HepG2 (cell line): ENCODE results near the gene SLC35B2. TPM values are rescaled to one million over a fixed set of nuclear protein-coding genes. Genes with fewer than 3 reads are reported as not detected.

ENCODE experiments used
- TCF7 ChIP-seq: sonication (generic); IDR thresholded peaks from 2 replicates; pipeline ENCODE4 v1.6.1; 2016; ENCODE audit warnings: antibody characterized with exemption, low read depth
- ZKSCAN8 ChIP-seq: IDR thresholded peaks from 2 replicates; pipeline ENCODE4 v1.6.1; 2016; ENCODE audit warnings: borderline replicate concordance, missing genetic modification reagents, missing compliant biosample characterization
- ZNF44 ChIP-seq: sonication (generic); formaldehyde crosslinking; IDR thresholded peaks from 2 replicates; pipeline ENCODE4 v1.5.1; 2020; ENCODE audit warnings: mild to moderate bottlenecking, missing genetic modification reagents
- polyA plus RNA-seq, 8 experiments: library from polyadenylated mRNA; depleted of rRNA in 3 of 8; stranded (reverse) in 7 of 8; unstranded in 1 of 8; fragments of >200 nt; fragmentation: Illumina TruSeq in 4 of 8; extraction: Trizol in 4 of 8; gene quantifications; 2 replicates each; pipeline versions ENCODE4 v1.2.1 to v1.2.3, GENCODE V29; 2011 to 2016; ENCODE audit warnings: low read depth in 4 of 8, missing spikeins in 1 of 8, mixed read lengths in 1 of 8; ENCODE audit not compliant: insufficient read depth in 1 of 8
- total RNA-seq, 5 experiments: library from RNA; depleted of rRNA; stranded (reverse); fragments of >200 nt; fragmentation: Illumina TruSeq; extraction: Trizol; gene quantifications; 2 replicates each; pipeline ENCODE4 v1.2.3, GENCODE V29; 2016; ENCODE audit warnings: low read depth in 1 of 5
- TF ChIP-seq, protein P1 (sequence below): sonication (generic); formaldehyde crosslinking; IDR thresholded peaks from 2 replicates; pipeline ENCODE4 v1.5.0; 2020; ENCODE audit warnings: mild to moderate bottlenecking, missing genetic modification reagents, borderline replicate concordance

Gene SLC35B2
- total and polyA plus RNA-seq, 2 of the 13 experiments (the other 11 are each of a cell fraction or from before 2014, with no cell fraction given): 61.1 to 148 TPM

DNA sequence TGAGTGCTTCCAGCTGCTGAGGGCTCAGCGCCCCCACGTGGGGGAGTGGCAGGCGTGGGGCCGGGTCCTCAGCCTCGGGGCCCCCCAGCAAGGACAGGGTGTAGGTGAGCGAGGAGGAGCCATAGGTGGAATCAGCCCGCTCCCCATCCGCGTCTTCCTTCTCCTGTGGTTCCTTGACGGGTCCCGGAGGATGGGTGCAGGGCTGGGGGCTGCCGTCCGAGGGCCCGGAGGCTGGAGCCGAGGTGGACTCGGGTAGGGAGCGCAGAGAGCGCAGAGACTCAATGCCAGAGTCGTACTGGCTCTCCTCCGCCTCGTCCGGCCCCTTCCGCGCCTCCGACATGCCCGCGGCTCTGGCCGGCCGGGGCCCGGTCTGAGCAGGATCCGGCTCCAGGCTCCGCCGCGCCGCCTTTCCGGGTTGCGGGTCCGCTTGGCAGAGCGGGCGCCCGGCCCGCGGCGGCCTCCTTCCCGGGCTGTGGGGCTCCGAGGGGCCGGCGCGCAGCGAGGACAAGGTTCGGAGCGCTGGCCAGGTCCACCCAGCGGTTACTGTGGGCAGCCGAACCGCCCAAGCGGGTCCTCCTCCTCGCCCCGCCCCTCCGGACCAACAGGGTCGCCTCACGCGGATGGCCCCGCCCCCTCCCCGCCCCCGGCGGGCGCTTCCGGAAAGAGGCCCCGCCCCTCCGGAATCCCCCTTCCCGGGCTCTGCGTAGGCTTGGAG, 7.8 kb upstream of the SLC35B2 start, which contains the start of gene NFKBIE (continued):
- TF ChIP-seq, protein P1, sequence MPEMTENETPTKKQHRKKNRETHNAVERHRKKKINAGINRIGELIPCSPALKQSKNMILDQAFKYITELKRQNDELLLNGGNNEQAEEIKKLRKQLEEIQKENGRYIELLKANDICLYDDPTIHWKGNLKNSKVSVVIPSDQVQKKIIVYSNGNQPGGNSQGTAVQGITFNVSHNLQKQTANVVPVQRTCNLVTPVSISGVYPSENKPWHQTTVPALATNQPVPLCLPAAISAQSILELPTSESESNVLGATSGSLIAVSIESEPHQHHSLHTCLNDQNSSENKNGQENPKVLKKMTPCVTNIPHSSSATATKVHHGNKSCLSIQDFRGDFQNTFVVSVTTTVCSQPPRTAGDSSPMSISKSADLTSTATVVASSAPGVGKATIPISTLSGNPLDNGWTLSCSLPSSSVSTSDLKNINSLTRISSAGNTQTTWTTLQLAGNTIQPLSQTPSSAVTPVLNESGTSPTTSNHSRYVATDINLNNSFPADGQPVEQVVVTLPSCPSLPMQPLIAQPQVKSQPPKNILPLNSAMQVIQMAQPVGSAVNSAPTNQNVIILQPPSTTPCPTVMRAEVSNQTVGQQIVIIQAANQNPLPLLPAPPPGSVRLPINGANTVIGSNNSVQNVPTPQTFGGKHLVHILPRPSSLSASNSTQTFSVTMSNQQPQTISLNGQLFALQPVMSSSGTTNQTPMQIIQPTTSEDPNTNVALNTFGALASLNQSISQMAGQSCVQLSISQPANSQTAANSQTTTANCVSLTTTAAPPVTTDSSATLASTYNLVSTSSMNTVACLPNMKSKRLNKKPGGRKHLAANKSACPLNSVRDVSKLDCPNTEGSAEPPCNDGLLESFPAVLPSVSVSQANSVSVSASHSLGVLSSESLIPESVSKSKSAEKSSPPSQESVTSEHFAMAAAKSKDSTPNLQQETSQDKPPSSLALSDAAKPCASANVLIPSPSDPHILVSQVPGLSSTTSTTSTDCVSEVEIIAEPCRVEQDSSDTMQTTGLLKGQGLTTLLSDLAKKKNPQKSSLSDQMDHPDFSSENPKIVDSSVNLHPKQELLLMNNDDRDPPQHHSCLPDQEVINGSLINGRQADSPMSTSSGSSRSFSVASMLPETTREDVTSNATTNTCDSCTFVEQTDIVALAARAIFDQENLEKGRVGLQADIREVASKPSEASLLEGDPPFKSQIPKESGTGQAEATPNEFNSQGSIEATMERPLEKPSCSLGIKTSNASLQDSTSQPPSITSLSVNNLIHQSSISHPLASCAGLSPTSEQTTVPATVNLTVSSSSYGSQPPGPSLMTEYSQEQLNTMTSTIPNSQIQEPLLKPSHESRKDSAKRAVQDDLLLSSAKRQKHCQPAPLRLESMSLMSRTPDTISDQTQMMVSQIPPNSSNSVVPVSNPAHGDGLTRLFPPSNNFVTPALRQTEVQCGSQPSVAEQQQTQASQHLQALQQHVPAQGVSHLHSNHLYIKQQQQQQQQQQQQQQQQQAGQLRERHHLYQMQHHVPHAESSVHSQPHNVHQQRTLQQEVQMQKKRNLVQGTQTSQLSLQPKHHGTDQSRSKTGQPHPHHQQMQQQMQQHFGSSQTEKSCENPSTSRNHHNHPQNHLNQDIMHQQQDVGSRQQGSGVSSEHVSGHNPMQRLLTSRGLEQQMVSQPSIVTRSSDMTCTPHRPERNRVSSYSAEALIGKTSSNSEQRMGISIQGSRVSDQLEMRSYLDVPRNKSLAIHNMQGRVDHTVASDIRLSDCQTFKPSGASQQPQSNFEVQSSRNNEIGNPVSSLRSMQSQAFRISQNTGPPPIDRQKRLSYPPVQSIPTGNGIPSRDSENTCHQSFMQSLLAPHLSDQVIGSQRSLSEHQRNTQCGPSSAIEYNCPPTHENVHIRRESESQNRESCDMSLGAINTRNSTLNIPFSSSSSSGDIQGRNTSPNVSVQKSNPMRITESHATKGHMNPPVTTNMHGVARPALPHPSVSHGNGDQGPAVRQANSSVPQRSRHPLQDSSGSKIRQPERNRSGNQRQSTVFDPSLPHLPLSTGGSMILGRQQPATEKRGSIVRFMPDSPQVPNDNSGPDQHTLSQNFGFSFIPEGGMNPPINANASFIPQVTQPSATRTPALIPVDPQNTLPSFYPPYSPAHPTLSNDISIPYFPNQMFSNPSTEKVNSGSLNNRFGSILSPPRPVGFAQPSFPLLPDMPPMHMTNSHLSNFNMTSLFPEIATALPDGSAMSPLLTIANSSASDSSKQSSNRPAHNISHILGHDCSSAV (CRISPR knock-in tag): no peak
- TF ChIP-seq ZNF44 (no peak), ZKSCAN8 (no peak), TCF7 (no peak)
